ENCODE measurements around the gene TSSK6. TPM values are rescaled to one million over a fixed set of nuclear protein-coding genes. Genes with fewer than 3 reads are reported as not detected.

Gene TSSK6
- total RNA-seq, 2 experiments from 2014 or later, result 5.3 to 5.7 TPM

GRCh38 chr19:19492026-19492610, 23.2 kb downstream of the TSSK6 start:
- peaks cover 43% of the 10 kb centered on the region for H3K36me3 Mint-ChIP-seq (ENCODE audit: low read depth)
- H3K4me1 Mint-ChIP-seq, result peaks cover 35% of the 10 kb centered on the region
- no peak overlapping the region for H3K27ac Mint-ChIP-seq
- CTCF ChIA-PET, result interaction anchor here (1.1 to 5.6 kb wide), 5 partner anchors 87 to 170 kb away, joined by 3 to 155 read pairs (median 7); partner anchors contain the start of gene GATAD2A
- H3K9me3 Mint-ChIP-seq, result no peaks in the 10 kb centered on the region
- DNase-seq, result no peak
- POLR2A ChIA-PET, result interaction anchor here (1.1 to 4.5 kb wide), 2 partner anchors 23 to 128 kb away, joined by 5 to 79 read pairs; partner anchors contain the start of genes NDUFA13 and TSSK6
- no peaks in the 10 kb centered on the region for H3K27me3 Mint-ChIP-seq
- no peak overlapping the region for H3K4me3 Mint-ChIP-seq

- Mint-ChIP-seq H3K27ac (no peak overlapping the region), H3K9me3 (no peaks in the 10 kb centered on the region), H3K36me3 (ENCODE audit: low read depth) (peaks cover 38% of the 10 kb centered on the region), H3K4me1 (peaks cover 37% of the 10 kb centered on the region), H3K27me3 (no peaks in the 10 kb centered on the region), H3K4me3 (no peak overlapping the region)
- ChIA-PET POLR2A (interaction anchor here (1.0 to 4.5 kb wide), 8 partner anchors 20 to 346 kb away, joined by 3 to 79 read pairs (median 18); partner anchors contain the start of genes BORCS8, GATAD2A and RFXANK), CTCF (interaction anchor here (0.6 to 5.6 kb wide), 15 partner anchors 13 to 351 kb away, joined by 3 to 155 read pairs (median 3); partner anchors contain the start of gene GATAD2A)
- DNase-seq, result no peak
These were observed 23.9 kb downstream of the TSSK6 start for GRCh38 chr19:19491321-19492025.

GRCh38 chr19:19490214-19490968, 25.0 kb downstream of the TSSK6 start:
- ChIA-PET POLR2A (interaction anchor here (0.8 to 4.5 kb wide), 18 partner anchors 14 to 571 kb away, joined by 3 to 79 read pairs (median 8); partner anchors contain the start of genes BORCS8, DDX49, GATAD2A and NDUFA13), CTCF (interaction anchor here (0.7 to 5.6 kb wide), 25 partner anchors 15 to 350 kb away, joined by 3 to 155 read pairs (median 3); partner anchors contain the start of genes BORCS8, GATAD2A, NDUFA13 and RFXANK)
- peak overlapping the region; percentile 98 for H3K27ac Mint-ChIP-seq
- DNase-seq, result peak; percentile 85
- H3K9me3 Mint-ChIP-seq, result no peaks in the 10 kb centered on the region
- peaks cover 30% of the 10 kb centered on the region for H3K36me3 Mint-ChIP-seq (ENCODE audit: low read depth)
- no peak overlapping the region for H3K4me3 Mint-ChIP-seq
- H3K4me1 Mint-ChIP-seq, result peaks cover 38% of the 10 kb centered on the region
- no peaks in the 10 kb centered on the region for H3K27me3 Mint-ChIP-seq

- no peak for DNase-seq
- no peaks in the 10 kb centered on the region for H3K9me3 Mint-ChIP-seq
- ChIA-PET POLR2A (interaction anchor here (0.8 to 4.5 kb wide), 20 partner anchors 14 to 570 kb away, joined by 3 to 79 read pairs (median 4); partner anchors contain the start of genes BORCS8, DDX49, GATAD2A and NDUFA13), CTCF (interaction anchor here (0.7 to 5.6 kb wide), 17 partner anchors 15 to 298 kb away, joined by 3 to 155 read pairs (median 4); partner anchors contain the start of genes BORCS8, GATAD2A, NDUFA13 and RFXANK)
- H3K27me3 Mint-ChIP-seq, result no peaks in the 10 kb centered on the region
- H3K36me3 Mint-ChIP-seq (ENCODE audit: low read depth), result peaks cover 27% of the 10 kb centered on the region
- H3K27ac Mint-ChIP-seq, result peak overlapping the region; percentile 98
- peak overlapping the region; percentile 65 for H3K4me3 Mint-ChIP-seq
- peaks cover 40% of the 10 kb centered on the region for H3K4me1 Mint-ChIP-seq
These were observed 25.5 kb downstream of the TSSK6 start for GRCh38 chr19:19489804-19490204.

- peak; percentile 98 for DNase-seq
- H3K9me3 Mint-ChIP-seq, result no peaks in the 10 kb centered on the region
- H3K4me3 Mint-ChIP-seq, result peak overlapping the region; percentile 65
- ChIA-PET CTCF (interaction anchor here (0.5 to 5.6 kb wide), 14 partner anchors 10 to 651 kb away, joined by 3 to 155 read pairs (median 4); partner anchors contain the start of genes BORCS8, GATAD2A, NDUFA13 and RFXANK), POLR2A (interaction anchor here (0.5 to 4.5 kb wide), 23 partner anchors 9 to 569 kb away, joined by 3 to 79 read pairs (median 4); partner anchors contain the start of genes BORCS8, DDX49, GATAD2A and NDUFA13)
- H3K27me3 Mint-ChIP-seq, result no peaks in the 10 kb centered on the region
- H3K4me1 Mint-ChIP-seq, result peaks cover 38% of the 10 kb centered on the region
- peaks cover 21% of the 10 kb centered on the region for H3K36me3 Mint-ChIP-seq (ENCODE audit: low read depth)
- H3K27ac Mint-ChIP-seq, result peak overlapping the region; percentile 98
These were observed 26.3 kb downstream of the TSSK6 start for GRCh38 chr19:19488875-19489690.

GRCh38 chr19:19487950-19488874, 27.1 kb downstream of the TSSK6 start:
- Mint-ChIP-seq H3K9me3 (no peaks in the 10 kb centered on the region), H3K27ac (peak overlapping the region; percentile 98), H3K4me3 (peak overlapping the region; percentile 65), H3K4me1 (peaks cover 41% of the 10 kb centered on the region), H3K27me3 (no peaks in the 10 kb centered on the region), H3K36me3 (ENCODE audit: low read depth) (peaks cover 17% of the 10 kb centered on the region)
- CTCF ChIA-PET, result interaction anchor here (0.5 to 5.6 kb wide), 8 partner anchors 10 to 652 kb away, joined by 3 to 155 read pairs (median 4); partner anchors contain the start of gene GATAD2A
- no peak for DNase-seq
- POLR2A ChIA-PET, result interaction anchor here (0.8 to 4.5 kb wide), 14 partner anchors 8 to 296 kb away, joined by 3 to 79 read pairs (median 6); partner anchors contain the start of genes BORCS8, GATAD2A, NDUFA13 and NR2C2AP

GRCh38 chr19:19487077-19487949, 28.0 kb downstream of the TSSK6 start:
- ChIA-PET CTCF (interaction anchor here (0.9 to 1.7 kb wide), 2 partner anchors 9 to 80 kb away, joined by 4 read pairs; no protein-coding TSS in a partner anchor), POLR2A (interaction anchor here (0.8 to 4.5 kb wide), 5 partner anchors 28 to 123 kb away, joined by 3 to 79 read pairs (median 4); partner anchors contain the start of gene TSSK6)
- peaks cover 14% of the 10 kb centered on the region for H3K36me3 Mint-ChIP-seq (ENCODE audit: low read depth)
- no peak overlapping the region for H3K4me3 Mint-ChIP-seq
- no peaks in the 10 kb centered on the region for H3K9me3 Mint-ChIP-seq
- H3K27me3 Mint-ChIP-seq, result no peaks in the 10 kb centered on the region
- DNase-seq, result no peak
- peak overlapping the region; percentile 98 for H3K27ac Mint-ChIP-seq
- peaks cover 41% of the 10 kb centered on the region for H3K4me1 Mint-ChIP-seq

GRCh38 chr19:19486343-19487076, 28.8 kb downstream of the TSSK6 start:
- H3K27ac Mint-ChIP-seq, result peak overlapping the region; percentile 98
- no peaks in the 10 kb centered on the region for H3K9me3 Mint-ChIP-seq
- ChIA-PET CTCF (interaction anchor here (1.7 kb wide), 1 partner anchor 80 kb away, joined by 4 read pairs; no protein-coding TSS in a partner anchor), POLR2A (interaction anchor here (1.0 to 1.6 kb wide), 3 partner anchors 11 to 29 kb away, joined by 3 to 4 read pairs (median 3); partner anchors contain the start of gene TSSK6)
- DNase-seq, result no peak
- H3K4me3 Mint-ChIP-seq, result no peak overlapping the region
- H3K27me3 Mint-ChIP-seq, result no peaks in the 10 kb centered on the region
- H3K4me1 Mint-ChIP-seq, result peaks cover 41% of the 10 kb centered on the region
- H3K36me3 Mint-ChIP-seq (ENCODE audit: low read depth), result peaks cover 14% of the 10 kb centered on the region

- Mint-ChIP-seq H3K9me3 (no peaks in the 10 kb centered on the region), H3K4me3 (no peak overlapping the region), H3K27ac (no peak overlapping the region), H3K4me1 (peaks cover 44% of the 10 kb centered on the region), H3K36me3 (ENCODE audit: low read depth) (peaks cover 11% of the 10 kb centered on the region), H3K27me3 (no peaks in the 10 kb centered on the region)
- CTCF ChIA-PET, result no interaction called here
- POLR2A ChIA-PET, result interaction anchor here (1.1 to 1.6 kb wide), 2 partner anchors 10 to 26 kb away, joined by 3 to 4 read pairs; no protein-coding TSS in a partner anchor
- no peak for DNase-seq
These were observed 29.4 kb downstream of the TSSK6 start for GRCh38 chr19:19485998-19486290.

All from activated CD4-positive, alpha-beta memory T cell treated with anti-CD3 and anti-CD28 coated beads, Interleukin-2, amount 10 ng/mL, durations not matched to agents 7 days and 5 days (primary cell).